Measurements from ENCODE around the gene ILK.

Gene ILK

DNA sequence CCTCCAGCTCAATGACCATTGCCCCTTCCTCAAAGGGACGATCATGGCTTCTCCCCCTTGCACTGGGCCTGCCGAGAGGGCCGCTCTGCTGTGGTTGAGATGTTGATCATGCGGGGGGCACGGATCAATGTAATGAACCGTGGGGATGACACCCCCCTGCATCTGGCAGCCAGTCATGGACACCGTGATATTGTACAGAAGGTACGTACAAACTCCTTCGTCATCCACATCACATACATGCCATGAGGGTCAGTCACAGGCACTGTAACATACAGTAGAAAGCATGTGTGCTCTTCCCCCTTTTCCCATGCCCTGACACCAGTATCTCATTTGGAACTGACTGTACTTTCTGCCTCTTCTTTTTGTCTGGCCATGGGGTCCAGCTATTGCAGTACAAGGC, 4.4 kb downstream of the ILK start:
- no peak for DNase-seq (ENCODE audit: low read depth)
- H3K4me3 ChIP-seq (ENCODE audit: low read length): no peak overlapping the region
- no peak for TF ChIP-seq CTCF (conservative IDR thresholded peaks at IDR 0.05; ENCODE audit: low read length)

DNA sequence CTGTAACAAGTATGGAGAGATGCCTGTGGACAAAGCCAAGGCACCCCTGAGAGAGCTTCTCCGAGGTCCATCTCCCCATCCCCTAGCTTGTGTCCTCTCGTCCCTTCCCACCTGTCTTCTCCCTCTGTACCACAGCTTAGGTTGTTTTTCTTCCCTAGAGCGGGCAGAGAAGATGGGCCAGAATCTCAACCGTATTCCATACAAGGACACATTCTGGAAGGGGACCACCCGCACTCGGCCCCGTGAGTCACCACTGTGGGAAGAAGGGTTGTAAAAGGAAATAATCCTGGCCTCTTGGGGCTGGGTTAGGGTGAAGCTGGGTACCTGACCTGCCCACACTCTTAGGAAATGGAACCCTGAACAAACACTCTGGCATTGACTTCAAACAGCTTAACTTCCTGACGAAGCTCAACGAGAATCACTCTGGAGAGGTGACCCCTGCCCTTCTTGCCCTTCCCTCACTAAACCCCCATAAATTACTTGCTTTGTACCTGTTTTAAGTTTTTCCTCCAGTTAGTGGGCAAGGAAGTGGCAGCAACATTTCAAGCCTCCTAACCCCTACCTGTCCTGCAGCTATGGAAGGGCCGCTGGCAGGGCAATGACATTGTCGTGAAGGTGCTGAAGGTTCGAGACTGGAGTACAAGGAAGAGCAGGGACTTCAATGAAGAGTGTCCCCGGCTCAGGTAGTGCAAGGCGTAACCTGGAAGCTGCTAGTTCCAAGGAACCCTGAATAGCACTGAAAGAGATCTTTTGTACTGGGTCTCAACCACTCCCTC, 5.3 kb downstream of the ILK start:
- TF ChIP-seq CTCF (conservative IDR thresholded peaks at IDR 0.05; ENCODE audit: low read length): no peak
- no peak overlapping the region for H3K4me3 ChIP-seq (ENCODE audit: low read length)
- no peak for DNase-seq (ENCODE audit: low read depth)

DNA sequence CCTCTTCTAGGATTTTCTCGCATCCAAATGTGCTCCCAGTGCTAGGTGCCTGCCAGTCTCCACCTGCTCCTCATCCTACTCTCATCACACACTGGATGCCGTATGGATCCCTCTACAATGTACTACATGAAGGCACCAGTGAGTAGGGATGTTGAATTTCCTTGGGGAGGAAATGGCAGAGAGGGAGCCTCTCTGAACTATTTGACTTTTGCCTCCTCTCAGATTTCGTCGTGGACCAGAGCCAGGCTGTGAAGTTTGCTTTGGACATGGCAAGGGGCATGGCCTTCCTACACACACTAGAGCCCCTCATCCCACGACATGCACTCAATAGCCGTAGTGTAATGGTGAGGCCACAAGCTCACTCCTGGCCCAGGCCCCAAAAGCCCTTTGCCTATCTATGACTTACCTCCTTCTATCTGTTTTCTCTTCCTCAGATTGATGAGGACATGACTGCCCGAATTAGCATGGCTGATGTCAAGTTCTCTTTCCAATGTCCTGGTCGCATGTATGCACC, 6.0 kb downstream of the ILK start:
- H3K4me3 ChIP-seq (ENCODE audit: low read length): no peak overlapping the region
- DNase-seq (ENCODE audit: low read depth): no peak
- no peak for TF ChIP-seq CTCF (conservative IDR thresholded peaks at IDR 0.05; ENCODE audit: low read length)

- no peak for TF ChIP-seq CTCF (conservative IDR thresholded peaks at IDR 0.05; ENCODE audit: low read length)
- peak overlapping the region; percentile 76 for H3K4me3 ChIP-seq (ENCODE audit: low read length)
- DNase-seq (ENCODE audit: low read depth): no peak
Measured at GRCh38 chr11:6610591-6610990, 7.0 kb downstream of the ILK start.

GRCh38 chr11:6611092-6611962, 7.8 kb downstream of the ILK start:
- peak overlapping the region; percentile 76 for H3K4me3 ChIP-seq (ENCODE audit: low read length)
- no peak for TF ChIP-seq CTCF (conservative IDR thresholded peaks at IDR 0.05; ENCODE audit: low read length)
- no peak for DNase-seq (ENCODE audit: low read depth)

- no peak for TF ChIP-seq CTCF (conservative IDR thresholded peaks at IDR 0.05; ENCODE audit: low read length)
- no peak for DNase-seq (ENCODE audit: low read depth)
- peak overlapping the region; percentile 76 for H3K4me3 ChIP-seq (ENCODE audit: low read length)
Measured at GRCh38 chr11:6611963-6612212, 8.3 kb downstream of the ILK start.

All from AG10803 (cell line).